SK-N-SH (cell line): ENCODE results near the gene MALAT1. TPM values are rescaled to one million over a fixed set of nuclear protein-coding genes. Genes with fewer than 3 reads are reported as not detected.

Source experiments
- CTCF ChIA-PET: fragments of 300-600, 350-600 bp; formaldehyde crosslinking; extraction: SDS; loops from one replicate; lab custom pipeline; 2021; lab: Yijun Ruan, JAX
- POLR2A ChIA-PET: fragments of 350-600 bp; sonication (Branson Sonifier 250); formaldehyde crosslinking; extraction: SDS; loops from one replicate; lab custom pipeline; 2020; ENCODE audit warnings: antibody characterized with exemption, inconsistent platforms; lab: Yijun Ruan, JAX
- DNase-seq: peaks from one replicate; pipeline ENCODE4 v3.0.0; 2012
- H2AFZ ChIP-seq: fragments of 200-600 bp; sonication (generic); 2 replicates; pipeline ENCODE4 v1.8.1; 2016; ENCODE audit warnings: antibody characterized with exemption, mild to moderate bottlenecking, low read depth
- H3F3A ChIP-seq: fragments of 200-600 bp; sonication (generic); replicated peaks from 2 replicates; pipeline ENCODE3; 2016; ENCODE audit warnings: antibody characterized with exemption, mild to moderate bottlenecking; ENCODE audit not compliant: insufficient read depth
- H3K27ac ChIP-seq, 2 experiments: fragments of 200-500 bp in 1 of 2; fragments of 200-600 bp in 1 of 2; sonication (Bioruptor generic) in 1 of 2; sonication (generic), shearing (Covaris generic) in 1 of 2; 2 replicates each; pipeline versions ENCODE4 v1.5.1 to v1.6.1; 2014 to 2016; ENCODE audit warnings: low read depth in 2 of 2, inconsistent platforms in 1 of 2, low read length in 1 of 2, mild to moderate bottlenecking in 1 of 2, mixed read lengths in 1 of 2
- H3K27me3 ChIP-seq: fragments of 200-600 bp; sonication (generic), shearing (Covaris generic); 2 replicates; pipeline ENCODE4 v1.6.1; 2016; ENCODE audit warnings: mixed run types; ENCODE audit not compliant: insufficient read depth
- H3K36me3 ChIP-seq, 2 experiments: fragments of 200-500 bp in 1 of 2; fragments of 200-600 bp in 1 of 2; sonication (Bioruptor generic) in 1 of 2; sonication (generic) in 1 of 2; replicated peaks in 1 of 2; 2 replicates each; pipeline versions ENCODE3 to v1.5.1; 2014 to 2016; ENCODE audit warnings: low read length in 1 of 2, mild to moderate bottlenecking in 1 of 2; ENCODE audit not compliant: insufficient read depth in 2 of 2, control insufficient read depth in 1 of 2
- H3K4me1 ChIP-seq, 2 experiments: fragments of 200-500 bp in 1 of 2; fragments of 200-600 bp in 1 of 2; sonication (Bioruptor generic) in 1 of 2; sonication (generic), shearing (Covaris generic) in 1 of 2; 2 replicates each; pipeline versions ENCODE4 v1.5.1 to v1.6.1; 2014 to 2016; ENCODE audit warnings: low read depth in 1 of 2, low read length in 1 of 2, mixed run types in 1 of 2; ENCODE audit not compliant: insufficient read depth in 2 of 2, control insufficient read depth in 1 of 2
- H3K4me2 ChIP-seq: fragments of 200-600 bp; sonication (generic), shearing (Covaris generic); 2 replicates; pipeline ENCODE4 v1.6.1; 2017; ENCODE audit warnings: mixed run types
- H3K4me3 ChIP-seq, 2 experiments: fragments of 200-500 bp in 1 of 2; fragments of 200-600 bp in 1 of 2; sonication (Bioruptor generic) in 1 of 2; sonication (generic), shearing (Covaris generic) in 1 of 2; 2 replicates each; pipeline versions ENCODE4 v1.5.1 to v1.8.1; 2014 to 2016; ENCODE audit warnings: low read depth in 2 of 2, inconsistent platforms in 1 of 2, low read length in 1 of 2, mild to moderate bottlenecking in 1 of 2, mixed read lengths in 1 of 2, moderate library complexity in 1 of 2
- H3K79me2 ChIP-seq: fragments of 200-600 bp; sonication (generic); 2 replicates; pipeline ENCODE4 v1.8.1; 2017; ENCODE audit warnings: mild to moderate bottlenecking; ENCODE audit not compliant: insufficient read depth
- H3K9ac ChIP-seq: fragments of 200-600 bp; sonication (generic); 2 replicates; pipeline ENCODE4 v1.6.1; 2017; ENCODE audit warnings: mixed run types
- H3K9me2 ChIP-seq: fragments of 200-600 bp; sonication (generic); 2 replicates; pipeline ENCODE4 v1.6.1; 2017; ENCODE audit warnings: mixed run types
- H3K9me3 ChIP-seq: fragments of 200-600 bp; sonication (generic); 2 replicates; pipeline ENCODE4 v1.6.1; 2017; ENCODE audit warnings: mixed run types, mild to moderate bottlenecking, moderate library complexity
- H4K20me1 ChIP-seq: fragments of 200-600 bp; sonication (generic); 2 replicates; pipeline ENCODE4 v1.6.1; 2017; ENCODE audit warnings: mild to moderate bottlenecking, mixed run types; ENCODE audit not compliant: insufficient read depth
- EP300 ChIP-seq, 2 experiments: IDR thresholded peaks; 2 replicates each; pipeline versions ENCODE4 v1.4.0 to v1.6.1; 2012; ENCODE audit warnings: borderline replicate concordance in 1 of 2, low read depth in 1 of 2, low read length in 1 of 2
- FOSL2 ChIP-seq: IDR thresholded peaks from 2 replicates; pipeline ENCODE4 v1.4.0; 2012; ENCODE audit warnings: low read depth, mild to moderate bottlenecking, moderate library complexity, borderline replicate concordance
- GABPA ChIP-seq: IDR thresholded peaks from 2 replicates; pipeline ENCODE4 v1.4.0; 2012; ENCODE audit warnings: low read depth, mild to moderate bottlenecking
- MEF2A ChIP-seq: IDR thresholded peaks from 2 replicates; pipeline ENCODE4 v1.4.0; 2012; ENCODE audit warnings: low read depth, borderline replicate concordance
- NFIC ChIP-seq: IDR thresholded peaks from 2 replicates; pipeline ENCODE4 v1.4.0; 2012; ENCODE audit warnings: borderline replicate concordance
- NRF1 ChIP-seq: IDR thresholded peaks from 2 replicates; pipeline ENCODE4 v1.6.1; 2012; ENCODE audit warnings: low read depth, mild to moderate bottlenecking, low read length
- RFX5 ChIP-seq: IDR thresholded peaks from 2 replicates; pipeline ENCODE4 v1.6.1; 2012; ENCODE audit warnings: mild to moderate bottlenecking, improper control_type of control experiment, low read length
- RXRA ChIP-seq: IDR thresholded peaks from 2 replicates; pipeline ENCODE4 v1.4.0; 2012; ENCODE audit warnings: low read depth, mild to moderate bottlenecking, borderline replicate concordance
- SIN3A ChIP-seq: IDR thresholded peaks from 2 replicates; pipeline ENCODE4 v1.6.1; 2012; ENCODE audit warnings: low read depth, mild to moderate bottlenecking, low read length, moderate library complexity, borderline replicate concordance
- TAF1 ChIP-seq: IDR thresholded peaks from 2 replicates; pipeline ENCODE4 v1.6.1; 2012; ENCODE audit warnings: low read depth, mild to moderate bottlenecking, low read length, moderate library complexity, borderline replicate concordance
- TCF12 ChIP-seq: IDR thresholded peaks from 2 replicates; pipeline ENCODE4 v1.4.0; 2012
- YY1 ChIP-seq: IDR thresholded peaks from 2 replicates; pipeline ENCODE4 v1.4.0; 2012; ENCODE audit warnings: low read depth, mild to moderate bottlenecking
- WGBS: methylation state at CpG from one replicate; pipeline ENCODE4 v1.1.6; 2017; ENCODE audit warnings: low lambda C conversion rate; 5-methylcytosine and 5-hydroxymethylcytosine counted together
- polyA plus RNA-seq, 3 experiments: library from polyadenylated mRNA; depleted of rRNA; stranded (reverse); fragments of >200 nt; gene quantifications; 2 replicates each; pipeline ENCODE4 v1.2.3, GENCODE V29; 2012
- TF ChIP-seq, protein P1 (sequence below): fragments of 150-350 bp; IDR thresholded peaks from 2 replicates; pipeline ENCODE4 v1.6.1; 2016; ENCODE audit warnings: mild to moderate bottlenecking, low read depth, low read length
- TF ChIP-seq, protein P2 (sequence below): IDR thresholded peaks from 2 replicates; pipeline ENCODE4 v1.4.0; 2012; ENCODE audit warnings: low read depth, borderline replicate concordance
- TF ChIP-seq, protein P3 (sequence below): IDR thresholded peaks from 2 replicates; pipeline ENCODE4 v1.4.0; 2012; ENCODE audit warnings: low read depth
- TF ChIP-seq, protein P4 (sequence below): IDR thresholded peaks from 2 replicates; pipeline ENCODE4 v1.6.1; 2012; ENCODE audit warnings: mild to moderate bottlenecking, low read depth, low read length, moderate library complexity
- TF ChIP-seq, protein P5 (sequence below): IDR thresholded peaks from 2 replicates; pipeline ENCODE4; 2012

MALAT1 gene
- polyA plus RNA-seq, 1 of the 3 experiments (the other 2 are of a cell fraction), result 285 TPM

DNA sequence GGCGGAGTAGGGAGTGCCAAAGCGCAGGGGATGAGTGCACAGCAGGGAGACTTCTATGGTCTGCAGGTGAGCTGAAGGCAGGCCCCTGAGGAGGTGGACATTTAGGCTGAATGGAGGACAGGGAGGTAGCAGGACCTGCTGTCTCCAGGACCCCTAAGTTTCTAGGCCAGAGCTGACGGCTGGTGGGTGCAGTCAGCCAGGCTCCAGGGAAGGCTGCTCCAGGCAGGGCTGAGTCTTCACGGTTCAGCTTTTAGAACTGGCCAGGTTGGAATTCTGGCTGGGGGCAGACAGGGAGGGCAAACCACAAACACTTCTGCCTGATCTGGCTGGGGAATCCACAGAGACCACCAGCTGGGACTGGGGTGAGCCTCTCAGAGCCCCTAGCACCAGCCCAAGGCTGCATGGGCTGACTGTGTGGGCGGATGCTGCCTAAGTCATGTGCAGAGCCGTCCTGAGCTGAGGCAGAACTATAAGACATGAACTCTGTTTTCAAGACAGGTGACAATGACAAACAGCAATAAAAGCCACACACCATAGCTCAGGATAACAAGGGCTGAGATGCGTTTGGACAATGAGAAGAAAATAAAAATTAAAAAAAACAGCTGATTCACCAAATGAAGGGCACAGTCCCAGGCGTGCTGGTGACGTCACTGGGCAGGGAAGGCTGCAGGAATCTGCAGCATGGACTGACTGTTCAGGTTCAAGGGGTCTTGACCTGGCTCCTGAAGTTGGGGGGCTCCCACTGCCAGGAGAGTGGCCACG lies 10.4 kb upstream of the MALAT1 start:
- POLR2A ChIA-PET, result interaction anchor here (1.4 to 26.8 kb wide), 5 partner anchors 13 to 66 kb away, joined by 5 to 1027 read pairs (median 283); partner anchors contain the start of genes MALAT1 and NEAT1
- H3K9me3 ChIP-seq, result no peaks in the 10 kb centered on the region
- H3K79me2 ChIP-seq, result peaks cover 77% of the 10 kb centered on the region
- WGBS, result 30% methylated on average over 10 of the region's 10 CpGs
- H4K20me1 ChIP-seq, result no peaks in the 10 kb centered on the region
- H3K4me3 ChIP-seq, result peak overlapping the region; percentile 25 to 50
- TF ChIP-seq, protein P1, sequence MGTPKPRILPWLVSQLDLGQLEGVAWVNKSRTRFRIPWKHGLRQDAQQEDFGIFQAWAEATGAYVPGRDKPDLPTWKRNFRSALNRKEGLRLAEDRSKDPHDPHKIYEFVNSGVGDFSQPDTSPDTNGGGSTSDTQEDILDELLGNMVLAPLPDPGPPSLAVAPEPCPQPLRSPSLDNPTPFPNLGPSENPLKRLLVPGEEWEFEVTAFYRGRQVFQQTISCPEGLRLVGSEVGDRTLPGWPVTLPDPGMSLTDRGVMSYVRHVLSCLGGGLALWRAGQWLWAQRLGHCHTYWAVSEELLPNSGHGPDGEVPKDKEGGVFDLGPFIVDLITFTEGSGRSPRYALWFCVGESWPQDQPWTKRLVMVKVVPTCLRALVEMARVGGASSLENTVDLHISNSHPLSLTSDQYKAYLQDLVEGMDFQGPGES, result no peak
- peak; percentile 14; the same call in 1 of the 2 replicates for TF ChIP-seq TCF12
- no peak for TF ChIP-seq YY1
- TF ChIP-seq TAF1, result no peak
- TF ChIP-seq RFX5, result no peak
- no peak for TF ChIP-seq NRF1
- CTCF ChIA-PET, result interaction anchor here (0.9 to 8.3 kb wide), 8 partner anchors 10 to 106 kb away, joined by 3 to 58 read pairs (median 4); partner anchors contain the start of genes MALAT1 and NEAT1
- peaks cover 77 to 80% of the 10 kb centered on the region in 2 experiments for H3K4me1 ChIP-seq
- H3K27me3 ChIP-seq, result no peaks in the 10 kb centered on the region
- H2AFZ ChIP-seq, result no peak overlapping the region
- peak overlapping the region; percentile 100 for H3K27ac ChIP-seq
- no peaks in the 10 kb centered on the region for H3K9me2 ChIP-seq
- peaks cover 74% of the 10 kb centered on the region for H3F3A ChIP-seq
- no peaks in the 10 kb centered on the region for H3K36me3 ChIP-seq
- peak overlapping the region; percentile 95 for H3K9ac ChIP-seq
- no peak for DNase-seq
- peak overlapping the region; percentile 83 for H3K4me2 ChIP-seq

DNA sequence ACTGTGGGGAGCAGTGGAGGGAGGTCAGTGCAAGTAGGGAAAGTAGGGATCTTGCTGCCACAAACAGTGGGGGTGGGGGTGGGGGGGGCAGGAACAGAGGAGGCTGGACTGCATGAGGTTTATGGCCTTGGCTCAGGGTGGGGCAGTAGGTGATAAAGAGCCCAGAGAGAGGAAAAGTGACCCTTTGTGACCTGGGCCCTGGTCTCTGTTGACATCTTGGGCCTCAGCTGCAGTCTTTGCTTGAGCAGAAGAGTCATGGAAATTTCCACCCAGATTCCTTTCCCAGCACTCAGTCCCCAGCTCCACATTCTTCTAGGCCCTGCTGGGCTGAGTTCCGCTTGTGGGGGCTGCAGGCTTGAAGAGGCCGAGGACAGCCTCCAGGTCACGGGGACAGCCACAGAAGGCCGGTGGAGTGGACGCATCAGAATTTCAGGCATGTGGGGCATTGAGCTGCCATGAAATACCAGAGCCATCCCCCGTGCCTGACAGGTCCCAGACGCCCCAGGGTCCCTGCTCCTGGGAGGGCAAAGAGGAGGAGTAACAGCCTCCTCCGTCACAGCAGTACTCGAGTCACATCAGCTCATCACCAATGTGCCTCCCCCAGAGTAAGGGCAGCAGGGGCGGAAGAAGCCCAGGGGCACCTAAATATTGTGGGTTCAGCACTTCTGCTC lies 9.7 kb upstream of the MALAT1 start:
- H3K9ac ChIP-seq, result peak overlapping the region; percentile 95
- CTCF ChIA-PET, result interaction anchor here (0.9 to 8.3 kb wide), 7 partner anchors 9 to 73 kb away, joined by 3 to 58 read pairs (median 7); partner anchors contain the start of genes MALAT1 and NEAT1
- TF ChIP-seq MEF2A (peak; percentile 26; the same call in 1 of the 2 replicates), NFIC (peak; percentile 31; the same call in 1 of the 2 replicates), GABPA (no peak), SIN3A (0 out of 2 replicates have a peak, but pooled peaks have one; percentile 18), EP300 (IDR thresholded peaks at IDR 0.05; ENCODE audit: borderline replicate concordance in 1 of 2, low read depth in 1 of 2, low read length in 1 of 2) (peak; percentile 10 to 79; a peak in 1 of 4 replicates), FOSL2 (peak; percentile 46; the same call in 1 of the 2 replicates), RXRA (peak; percentile 70; the same call in 1 of the 2 replicates)
- TF ChIP-seq, protein P2, sequence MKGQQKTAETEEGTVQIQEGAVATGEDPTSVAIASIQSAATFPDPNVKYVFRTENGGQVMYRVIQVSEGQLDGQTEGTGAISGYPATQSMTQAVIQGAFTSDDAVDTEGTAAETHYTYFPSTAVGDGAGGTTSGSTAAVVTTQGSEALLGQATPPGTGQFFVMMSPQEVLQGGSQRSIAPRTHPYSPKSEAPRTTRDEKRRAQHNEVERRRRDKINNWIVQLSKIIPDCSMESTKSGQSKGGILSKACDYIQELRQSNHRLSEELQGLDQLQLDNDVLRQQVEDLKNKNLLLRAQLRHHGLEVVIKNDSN, result peak; percentile 66; the same call in 1 of the 2 replicates
- TF ChIP-seq, protein P3, sequence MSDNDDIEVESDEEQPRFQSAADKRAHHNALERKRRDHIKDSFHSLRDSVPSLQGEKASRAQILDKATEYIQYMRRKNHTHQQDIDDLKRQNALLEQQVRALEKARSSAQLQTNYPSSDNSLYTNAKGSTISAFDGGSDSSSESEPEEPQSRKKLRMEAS, result peak; percentile 41
- TF ChIP-seq, protein P4, sequence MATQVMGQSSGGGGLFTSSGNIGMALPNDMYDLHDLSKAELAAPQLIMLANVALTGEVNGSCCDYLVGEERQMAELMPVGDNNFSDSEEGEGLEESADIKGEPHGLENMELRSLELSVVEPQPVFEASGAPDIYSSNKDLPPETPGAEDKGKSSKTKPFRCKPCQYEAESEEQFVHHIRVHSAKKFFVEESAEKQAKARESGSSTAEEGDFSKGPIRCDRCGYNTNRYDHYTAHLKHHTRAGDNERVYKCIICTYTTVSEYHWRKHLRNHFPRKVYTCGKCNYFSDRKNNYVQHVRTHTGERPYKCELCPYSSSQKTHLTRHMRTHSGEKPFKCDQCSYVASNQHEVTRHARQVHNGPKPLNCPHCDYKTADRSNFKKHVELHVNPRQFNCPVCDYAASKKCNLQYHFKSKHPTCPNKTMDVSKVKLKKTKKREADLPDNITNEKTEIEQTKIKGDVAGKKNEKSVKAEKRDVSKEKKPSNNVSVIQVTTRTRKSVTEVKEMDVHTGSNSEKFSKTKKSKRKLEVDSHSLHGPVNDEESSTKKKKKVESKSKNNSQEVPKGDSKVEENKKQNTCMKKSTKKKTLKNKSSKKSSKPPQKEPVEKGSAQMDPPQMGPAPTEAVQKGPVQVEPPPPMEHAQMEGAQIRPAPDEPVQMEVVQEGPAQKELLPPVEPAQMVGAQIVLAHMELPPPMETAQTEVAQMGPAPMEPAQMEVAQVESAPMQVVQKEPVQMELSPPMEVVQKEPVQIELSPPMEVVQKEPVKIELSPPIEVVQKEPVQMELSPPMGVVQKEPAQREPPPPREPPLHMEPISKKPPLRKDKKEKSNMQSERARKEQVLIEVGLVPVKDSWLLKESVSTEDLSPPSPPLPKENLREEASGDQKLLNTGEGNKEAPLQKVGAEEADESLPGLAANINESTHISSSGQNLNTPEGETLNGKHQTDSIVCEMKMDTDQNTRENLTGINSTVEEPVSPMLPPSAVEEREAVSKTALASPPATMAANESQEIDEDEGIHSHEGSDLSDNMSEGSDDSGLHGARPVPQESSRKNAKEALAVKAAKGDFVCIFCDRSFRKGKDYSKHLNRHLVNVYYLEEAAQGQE, result 0 out of 2 replicates have a peak, but pooled peaks have one; percentile 25
- TF ChIP-seq, protein P5, sequence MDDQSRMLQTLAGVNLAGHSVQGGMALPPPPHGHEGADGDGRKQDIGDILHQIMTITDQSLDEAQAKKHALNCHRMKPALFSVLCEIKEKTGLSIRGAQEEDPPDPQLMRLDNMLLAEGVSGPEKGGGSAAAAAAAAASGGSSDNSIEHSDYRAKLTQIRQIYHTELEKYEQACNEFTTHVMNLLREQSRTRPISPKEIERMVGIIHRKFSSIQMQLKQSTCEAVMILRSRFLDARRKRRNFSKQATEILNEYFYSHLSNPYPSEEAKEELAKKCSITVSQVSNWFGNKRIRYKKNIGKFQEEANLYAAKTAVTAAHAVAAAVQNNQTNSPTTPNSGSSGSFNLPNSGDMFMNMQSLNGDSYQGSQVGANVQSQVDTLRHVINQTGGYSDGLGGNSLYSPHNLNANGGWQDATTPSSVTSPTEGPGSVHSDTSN, result peak; percentile 69

More for the DNA sequence above, 9.7 kb upstream of the MALAT1 start:
- Histone ChIP-seq H3K4me3 (no peak overlapping the region; a peak in 1 of 4 replicates), H3K4me2 (peak overlapping the region; percentile 83), H3K27me3 (no peaks in the 10 kb centered on the region), H2AFZ (no peak overlapping the region), H3F3A (peaks cover 81% of the 10 kb centered on the region), H3K9me2 (no peaks in the 10 kb centered on the region), H4K20me1 (no peaks in the 10 kb centered on the region), H3K79me2 (peaks cover 75% of the 10 kb centered on the region), H3K9me3 (no peaks in the 10 kb centered on the region), H3K36me3 (no peaks in the 10 kb centered on the region), H3K27ac (peak overlapping the region; percentile 100), H3K4me1 (peaks cover 82 to 87% of the 10 kb centered on the region in 2 experiments)
- POLR2A ChIA-PET, result interaction anchor here (10.5 to 26.8 kb wide), 3 partner anchors 13 to 67 kb away, joined by 283 to 1027 read pairs (median 591); partner anchors contain the start of genes MALAT1 and NEAT1
- 10% methylated on average over 9 of the region's 10 CpGs for WGBS
- DNase-seq, result no peak
